SKM-1 treated with dmso at 0.1 percent for 144 hours (cell line): Measurements from ENCODE around the gene SUPT3H.
A peak's percentile ranks its signal among the peaks of the same experiment; 100 is the strongest.

Source experiments
- DNase-seq: peaks from one replicate; lab custom pipeline; 2025; ENCODE audit not compliant: unreplicated experiment; lab: John Stamatoyannopoulos, UW

The SUPT3H gene

GRCh38 chr6:45377554-45378333 lies at the start of gene SUPT3H:
Gene SUPT3H, minus strand, starts transcription at chr6:45377934.
- peak; percentile 88 for DNase-seq

GRCh38 chr6:45426251-45426650 lies 48.5 kb upstream of the SUPT3H start:
- DNase-seq = no peak

- DNase-seq = no peak
Observed at GRCh38 chr6:45424451-45424861, 46.7 kb upstream of the SUPT3H start.

- no peak for DNase-seq
Observed at GRCh38 chr6:45423824-45424450, 46.2 kb upstream of the SUPT3H start.

GRCh38 chr6:45423111-45423823 lies 45.5 kb upstream of the SUPT3H start:
- DNase-seq = no peak

- DNase-seq = no peak
Observed at GRCh38 chr6:45422503-45423110, 44.9 kb upstream of the SUPT3H start.

- no peak for DNase-seq
Observed at GRCh38 chr6:45421709-45422502, 44.2 kb upstream of the SUPT3H start.

- DNase-seq = no peak
Observed at GRCh38 chr6:45420909-45421708, 43.4 kb upstream of the SUPT3H start.

GRCh38 chr6:45420083-45420908 lies 42.6 kb upstream of the SUPT3H start:
- no peak for DNase-seq

GRCh38 chr6:45419571-45420082 lies 41.9 kb upstream of the SUPT3H start:
- DNase-seq = no peak

GRCh38 chr6:45417436-45417835 lies 39.7 kb upstream of the SUPT3H start:
- DNase-seq = no peak

GRCh38 chr6:45416700-45417099 lies 39.0 kb upstream of the SUPT3H start:
- no peak for DNase-seq

GRCh38 chr6:45415788-45416518 lies 38.2 kb upstream of the SUPT3H start:
- DNase-seq = no peak

GRCh38 chr6:45415315-45415714 lies 37.6 kb upstream of the SUPT3H start:
- no peak for DNase-seq

GRCh38 chr6:45411959-45412358 lies 34.2 kb upstream of the SUPT3H start:
- DNase-seq = no peak

- no peak for DNase-seq
Observed at GRCh38 chr6:45400021-45400420, 22.3 kb upstream of the SUPT3H start.

GRCh38 chr6:45398075-45398813 lies 20.5 kb upstream of the SUPT3H start:
- DNase-seq = no peak
